Measurements from ENCODE around the gene ADAT3.

The ADAT3 gene

DNA sequence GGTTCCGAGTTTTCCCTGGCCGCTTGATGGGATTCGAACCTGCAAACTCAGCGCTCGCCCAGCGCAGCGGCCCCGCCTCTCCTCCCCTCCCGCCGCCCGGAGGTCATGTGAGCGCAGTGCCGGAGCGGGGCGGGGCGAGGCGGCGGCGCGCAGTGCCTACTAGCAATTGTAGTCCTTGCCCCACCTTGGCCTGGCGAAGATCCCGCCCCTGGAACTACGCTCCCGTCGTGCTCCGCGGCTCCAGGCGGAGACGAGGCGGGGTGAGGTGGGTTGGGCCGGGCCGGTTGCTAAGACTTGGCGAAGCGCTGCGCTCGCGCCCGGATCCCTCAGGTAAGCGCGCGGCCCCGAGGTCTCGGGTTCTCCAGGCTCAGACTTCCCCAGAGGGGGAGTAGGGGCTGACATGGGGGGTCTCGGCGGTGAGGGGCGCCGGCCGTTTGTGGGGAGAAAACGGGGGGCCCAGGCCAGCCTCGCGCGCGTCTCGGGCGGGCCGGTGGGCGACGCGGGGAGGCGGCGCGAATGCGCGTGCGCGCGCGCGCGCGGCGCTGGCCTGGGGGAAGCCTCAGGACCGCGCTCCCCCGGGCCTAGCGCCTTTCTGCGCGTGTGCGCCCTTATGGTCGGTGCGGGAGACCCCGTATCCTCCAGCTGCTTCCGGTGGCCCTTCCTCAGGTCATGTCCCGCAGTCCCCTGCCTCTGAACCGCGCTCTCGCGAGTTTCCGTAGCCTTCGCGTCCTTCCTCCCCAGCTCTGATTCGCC, at the start of gene ADAT3, which contains the start of gene SCAMP4:
TSS of gene ADAT3 (plus strand) at position 290 of the 753 bp plus-strand sequence. CDS start 6,649 bp downstream, outside the sequence.
TSS of gene SCAMP4 (plus strand) at position 290 of the 753 bp plus-strand sequence. CDS start 9,621 bp downstream, outside the sequence.
- peak; percentile 99 for DNase-seq

DNA sequence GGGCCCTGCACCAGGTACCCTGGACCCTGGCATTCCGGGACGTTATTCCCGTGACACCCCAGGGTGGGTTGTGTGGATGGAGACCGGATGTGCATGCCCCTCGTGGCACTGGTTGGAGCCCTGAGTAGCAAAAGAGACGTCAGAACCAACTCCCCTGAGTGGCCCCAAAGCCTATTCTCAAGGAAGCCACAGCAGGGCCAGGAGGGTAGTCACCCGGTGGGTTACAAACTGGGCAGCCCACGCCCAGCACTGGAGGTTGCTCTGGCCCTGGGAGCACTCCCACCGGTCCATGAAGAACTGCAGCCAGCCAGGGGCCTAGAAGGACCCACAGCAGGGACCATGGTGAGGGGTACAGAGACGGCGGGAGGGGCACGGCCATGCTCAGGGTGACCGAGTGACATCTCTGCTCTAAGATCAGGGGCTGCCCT, 49.4 kb upstream of the ADAT3 start:
- DNase-seq = no peak

DNA sequence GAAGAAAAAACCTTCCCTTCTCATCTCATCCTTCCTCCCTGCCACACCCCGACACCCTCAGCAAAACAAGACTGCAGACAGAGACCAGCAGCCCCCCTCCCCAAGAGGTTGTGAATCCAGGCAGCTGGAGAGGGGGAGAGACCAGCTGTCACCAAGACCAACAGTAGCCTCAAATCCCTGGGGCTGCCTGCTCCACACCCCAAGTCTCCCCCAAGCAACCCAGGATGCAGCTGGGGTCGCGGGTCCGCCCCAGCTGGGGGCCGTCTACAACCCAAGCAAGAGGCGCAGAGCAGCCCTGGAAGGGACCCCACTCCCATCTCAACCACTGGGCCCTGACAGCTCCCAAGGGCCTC, 48.9 kb upstream of the ADAT3 start:
- DNase-seq = no peak

DNA sequence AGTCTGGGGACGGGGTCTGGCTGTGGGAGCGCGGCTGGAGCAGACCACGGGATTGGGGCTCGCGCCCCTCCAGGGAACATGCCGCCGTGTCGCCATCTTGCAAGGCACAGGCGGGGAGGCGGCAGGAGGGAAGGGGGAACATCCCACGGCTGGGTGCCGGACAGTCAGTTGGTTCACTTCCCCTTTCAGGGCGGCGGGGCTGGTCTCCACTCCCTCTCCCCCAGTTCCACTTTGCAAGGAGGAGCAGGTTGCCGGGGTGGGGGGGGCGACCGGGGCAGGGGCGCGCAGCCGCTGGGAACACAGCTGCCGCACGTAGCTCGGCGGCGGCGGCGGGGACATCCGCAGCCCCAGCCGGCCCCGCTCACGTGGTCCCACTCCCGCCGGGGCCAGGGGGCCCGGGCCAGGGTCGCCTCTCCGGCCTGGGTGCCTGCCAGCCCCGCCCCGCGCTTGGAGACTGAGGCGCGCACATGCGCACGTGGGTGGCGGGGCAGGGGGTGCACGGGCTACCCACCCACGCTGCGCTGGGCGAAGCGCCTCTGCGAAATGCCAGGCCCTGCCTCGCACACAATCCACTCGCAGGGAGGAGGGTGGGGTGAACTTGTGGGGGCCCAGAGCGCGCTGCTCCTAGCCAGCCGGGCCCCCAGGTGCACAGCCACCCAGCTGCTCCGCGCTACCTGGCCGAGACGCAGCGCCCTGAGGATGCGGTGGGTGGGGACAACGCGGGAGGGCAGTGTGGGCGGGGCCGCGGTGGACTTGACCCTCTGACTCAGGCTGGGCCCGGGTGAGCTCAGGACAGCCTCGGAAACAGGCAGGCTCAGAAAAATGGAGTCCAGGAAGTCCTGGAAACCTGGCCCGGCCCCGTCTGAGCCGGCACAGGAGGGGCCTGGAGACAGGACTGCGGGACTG, 48.2 kb upstream of the ADAT3 start:
- DNase-seq = no peak

- no peak for DNase-seq
Observed at GRCh38 chr19:1857648-1858326, 47.4 kb upstream of the ADAT3 start.

DNA sequence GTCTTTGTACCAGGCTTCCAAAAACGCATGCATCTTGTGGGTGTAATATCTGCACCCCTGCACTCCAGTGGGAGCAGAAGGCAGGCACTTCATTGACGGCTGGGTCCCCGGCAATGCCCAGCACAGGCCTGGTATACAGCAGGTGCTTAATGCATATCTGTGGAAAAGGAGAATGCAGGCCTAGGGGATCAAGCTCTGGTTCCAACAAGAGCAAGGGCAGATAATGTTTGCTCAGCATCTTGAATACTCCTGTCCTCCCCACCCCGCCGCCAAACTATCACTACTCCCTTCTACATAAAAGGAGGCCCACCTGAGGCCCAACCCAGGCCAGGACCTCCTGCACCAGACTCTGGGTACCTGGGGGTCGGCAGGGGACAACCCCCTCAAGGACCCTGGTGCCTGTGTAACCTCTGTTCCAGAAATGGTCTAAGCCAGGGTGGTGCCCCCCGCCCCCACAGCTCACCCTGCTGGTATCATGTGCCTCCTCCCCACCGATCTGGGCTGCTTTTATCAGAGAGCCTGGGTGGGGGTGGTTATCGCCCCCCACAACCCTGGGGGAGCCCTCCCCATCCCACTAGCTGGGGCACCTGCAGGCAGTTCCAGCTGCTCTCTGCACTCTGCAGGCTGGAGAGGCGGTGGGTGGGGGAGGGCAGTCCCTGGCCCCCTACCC, 46.7 kb upstream of the ADAT3 start:
- no peak for DNase-seq

- no peak for DNase-seq
Observed at GRCh38 chr19:1859331-1859781, 45.8 kb upstream of the ADAT3 start.

- DNase-seq = no peak
Observed at GRCh38 chr19:1860042-1860775, 45.0 kb upstream of the ADAT3 start.

DNA sequence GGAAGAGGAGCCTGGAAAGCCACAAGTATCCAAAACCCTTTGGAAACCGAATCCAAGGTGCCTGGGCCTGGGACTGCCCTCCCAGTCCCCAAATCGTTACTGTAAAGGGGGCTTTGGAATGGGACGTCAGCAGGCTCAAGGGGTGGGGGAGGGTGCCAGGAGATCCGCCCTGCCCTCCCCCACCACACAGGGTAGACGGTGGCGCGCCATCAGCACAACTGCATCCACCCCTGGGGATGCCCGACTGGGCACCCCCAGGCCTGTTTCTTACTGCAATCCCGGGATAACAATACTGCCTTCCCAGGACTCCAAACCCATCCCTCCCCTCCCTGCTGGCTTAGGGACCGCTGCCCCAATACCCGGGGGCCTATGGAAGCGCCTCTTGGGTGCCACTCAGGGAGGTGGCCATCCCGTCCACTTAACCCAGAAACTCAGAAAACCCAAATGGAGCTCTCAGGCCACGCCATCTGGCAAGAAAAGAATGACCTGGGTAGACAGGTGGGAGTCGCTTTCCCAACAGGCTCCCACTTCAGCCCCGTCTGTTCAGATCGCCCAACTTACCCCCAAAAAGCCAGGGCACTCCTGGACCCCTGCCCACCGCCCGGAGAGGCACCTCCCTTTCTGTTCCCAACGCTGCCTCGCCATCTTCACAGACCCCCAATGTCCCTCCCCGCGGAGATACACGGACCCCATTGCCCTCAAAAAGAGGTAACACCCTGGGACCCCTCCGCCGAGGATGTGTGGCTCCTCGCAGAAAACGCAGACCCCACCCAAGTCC, 44.2 kb upstream of the ADAT3 start:
- no peak for DNase-seq

- DNase-seq = no peak
Observed at GRCh38 chr19:1861599-1862031, 43.6 kb upstream of the ADAT3 start.

DNA sequence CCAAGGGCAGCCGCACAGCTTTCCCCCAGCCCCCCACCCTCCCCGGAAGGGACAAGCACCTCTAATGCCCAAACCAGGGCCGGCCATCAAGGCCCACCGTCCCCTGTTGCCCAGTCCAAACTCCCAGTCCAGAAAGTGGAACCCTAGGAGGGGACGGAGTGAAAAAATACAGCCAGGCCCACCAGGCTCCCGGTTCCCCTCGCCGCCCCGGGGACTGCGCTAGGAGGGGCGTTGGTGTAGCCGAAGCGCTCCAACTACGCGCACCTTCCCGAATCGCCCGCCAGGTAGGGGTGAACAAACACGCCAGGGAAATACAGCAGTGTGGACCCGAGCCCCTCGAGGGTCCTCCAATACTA, 43.2 kb upstream of the ADAT3 start:
- DNase-seq = no peak

DNA sequence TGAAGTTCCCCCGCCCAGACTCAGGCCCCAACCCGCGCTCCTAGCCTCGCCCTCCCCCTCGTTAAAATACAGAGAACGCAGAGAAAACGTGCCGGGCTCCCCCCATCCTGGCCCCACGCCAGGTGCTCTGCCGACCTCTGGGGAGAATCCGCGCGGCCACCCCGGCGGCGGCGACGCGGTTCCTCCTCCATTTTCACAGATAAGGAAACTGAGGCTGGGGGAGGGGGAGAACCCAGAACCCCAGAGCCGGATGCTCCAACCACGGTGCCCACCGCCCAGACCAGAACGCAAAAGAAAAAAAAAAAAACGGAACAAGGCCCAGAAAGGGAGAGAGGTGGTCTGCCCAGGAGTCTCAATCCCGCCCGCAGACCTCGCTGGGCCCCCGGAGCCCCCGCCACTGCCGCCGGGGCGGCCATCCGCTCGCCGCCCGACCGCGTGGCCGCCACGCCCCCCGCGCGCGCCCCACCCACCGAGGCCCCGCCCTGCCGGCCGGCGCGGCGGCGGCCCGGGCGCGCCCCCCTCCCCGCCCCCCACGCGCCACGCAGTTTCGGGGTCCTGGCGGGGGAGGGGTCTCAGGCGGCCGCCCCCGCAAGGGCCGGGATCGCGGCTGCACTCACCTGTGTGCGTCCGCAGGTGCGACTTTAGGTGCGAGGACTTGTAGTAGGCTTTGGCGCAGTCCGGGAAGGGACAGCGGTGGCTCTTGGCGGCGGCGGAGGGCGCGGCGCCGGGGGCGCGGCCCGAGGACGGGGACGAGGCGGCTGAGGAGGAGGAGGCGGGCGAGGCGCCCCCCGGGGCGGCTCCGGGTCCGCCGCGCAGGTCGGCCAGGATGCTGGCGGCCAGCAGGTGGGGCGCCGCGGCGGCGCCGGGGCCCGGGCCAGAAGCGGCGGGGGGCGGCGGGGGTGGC, 42.5 kb upstream of the ADAT3 start:
- DNase-seq = peak; percentile 46

DNA sequence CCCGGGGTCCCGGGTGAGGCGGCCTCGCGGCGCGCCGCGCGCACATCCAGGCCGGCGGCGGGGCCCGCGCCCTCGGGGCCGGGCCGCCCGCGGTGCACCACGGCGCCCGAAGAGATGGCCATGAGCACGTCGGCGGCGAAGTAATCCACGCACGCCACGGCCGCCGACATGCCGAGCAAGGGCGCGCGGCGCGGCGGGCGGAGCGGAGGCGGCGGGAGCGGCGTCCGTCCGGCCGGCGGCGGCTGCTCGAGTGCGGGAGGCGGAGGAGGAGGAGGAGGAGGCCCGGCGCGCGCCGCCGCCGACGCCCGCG, 41.9 kb upstream of the ADAT3 start, which contains the start of gene KLF16:
TSS of gene KLF16 (minus strand) at position 252 of the 310 bp plus-strand sequence. CDS start at position 170, 82 bp downstream.
- DNase-seq = no peak

DNA sequence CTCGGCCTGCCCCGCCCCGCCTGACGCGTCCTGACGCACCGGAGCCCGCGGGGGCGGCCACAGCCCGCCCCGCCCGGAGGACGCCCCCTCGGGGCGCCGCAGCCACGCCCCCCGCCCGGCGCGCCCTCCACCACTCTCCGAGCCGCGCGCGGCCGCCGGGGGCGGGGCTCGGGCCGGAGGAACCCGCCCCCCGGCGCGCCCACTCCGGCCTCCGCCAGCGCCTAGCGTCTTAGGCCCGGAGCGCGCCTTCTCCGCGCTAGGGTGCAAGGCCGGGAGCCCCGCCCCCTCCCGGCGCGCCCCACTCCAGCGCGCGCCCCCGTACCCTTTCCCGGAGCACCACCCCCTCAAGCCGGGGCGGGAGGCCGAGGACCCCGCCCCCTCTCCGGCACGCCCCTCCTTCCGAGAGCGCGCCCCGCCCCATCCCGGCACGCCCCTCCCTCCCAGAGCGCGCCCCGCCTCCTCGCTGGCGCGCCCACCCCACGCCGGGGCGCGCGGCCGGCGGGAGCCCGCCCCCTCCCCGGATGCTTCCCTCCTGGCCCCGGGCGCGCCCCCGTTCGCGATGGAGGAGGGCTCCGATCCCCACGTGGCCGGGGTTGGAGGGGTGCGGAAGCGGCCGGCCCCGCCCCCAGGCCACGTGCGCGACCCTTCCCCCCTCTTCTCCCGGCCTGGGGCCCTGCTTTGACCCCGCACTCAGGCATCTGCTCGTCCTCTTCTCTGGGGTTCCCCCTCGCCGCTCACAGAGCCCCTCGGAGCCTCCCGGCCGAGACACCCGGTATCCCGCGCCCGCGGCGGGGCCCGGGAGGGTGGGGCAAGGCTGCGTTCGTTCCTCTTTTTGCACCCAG, 41.3 kb upstream of the ADAT3 start:
- peak; percentile 97 for DNase-seq

- DNase-seq = no peak
Observed at GRCh38 chr19:1864480-1865171, 40.6 kb upstream of the ADAT3 start.

DNA sequence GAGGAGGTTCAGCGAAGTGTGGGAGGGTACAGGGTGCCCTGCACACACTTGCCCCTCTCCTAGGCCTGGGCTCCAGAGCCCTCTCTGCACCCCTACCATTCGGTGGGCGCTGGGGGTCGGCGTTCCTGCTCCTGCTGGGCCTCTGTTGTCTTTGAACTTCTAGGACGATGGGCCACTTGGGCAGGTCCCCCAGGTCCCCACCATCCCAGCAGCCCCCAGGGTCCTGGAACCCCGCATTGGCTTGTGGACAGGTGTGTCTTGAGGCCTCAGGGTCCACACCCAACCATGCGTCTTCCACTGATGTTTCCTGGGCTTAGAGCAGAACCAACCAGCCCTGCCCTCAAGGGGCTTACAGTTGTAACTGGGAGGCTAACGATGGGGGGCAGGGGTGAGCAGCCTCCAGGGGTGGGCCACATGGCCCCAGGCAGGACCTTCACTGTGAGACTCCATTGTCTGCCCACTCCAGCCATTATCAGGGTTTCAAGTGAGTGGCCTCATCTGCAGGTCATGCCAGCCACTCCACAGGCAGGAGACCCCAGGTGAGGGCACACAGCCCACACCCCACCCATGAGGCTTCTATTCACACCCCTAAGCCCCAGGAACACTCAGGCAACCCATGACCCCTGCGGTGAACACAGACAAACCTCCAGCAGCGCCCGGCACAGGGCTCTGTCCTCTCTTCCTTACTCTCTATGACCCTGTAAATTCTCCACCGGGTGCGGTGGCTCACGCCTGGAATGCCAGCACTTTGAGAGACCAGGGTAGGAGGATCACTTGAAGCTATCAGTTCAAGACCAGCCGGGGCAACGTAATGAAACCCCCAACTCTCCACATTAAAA, 39.8 kb upstream of the ADAT3 start:
- no peak for DNase-seq

- DNase-seq = no peak
Observed at GRCh38 chr19:1866693-1867348, 38.4 kb upstream of the ADAT3 start.
